GM19025 (cell line): Measurements from ENCODE around the gene GIPC1.
"Not testable (repeated sequence)": the region's sequence is repeated elsewhere in the genome, so short reads cannot be mapped to it uniquely, and the experiment has no call there.

ENCODE experiments used
- ATAC-seq: cut with Tn5 transposase; IDR thresholded peaks from one replicate; pipeline ENCODE4 v1.9.1; 2021; ENCODE audit warnings: mild to moderate bottlenecking, low read depth, moderate library complexity; ENCODE audit not compliant: unreplicated experiment

GIPC1 gene, protein sequence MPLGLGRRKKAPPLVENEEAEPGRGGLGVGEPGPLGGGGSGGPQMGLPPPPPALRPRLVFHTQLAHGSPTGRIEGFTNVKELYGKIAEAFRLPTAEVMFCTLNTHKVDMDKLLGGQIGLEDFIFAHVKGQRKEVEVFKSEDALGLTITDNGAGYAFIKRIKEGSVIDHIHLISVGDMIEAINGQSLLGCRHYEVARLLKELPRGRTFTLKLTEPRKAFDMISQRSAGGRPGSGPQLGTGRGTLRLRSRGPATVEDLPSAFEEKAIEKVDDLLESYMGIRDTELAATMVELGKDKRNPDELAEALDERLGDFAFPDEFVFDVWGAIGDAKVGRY

DNA sequence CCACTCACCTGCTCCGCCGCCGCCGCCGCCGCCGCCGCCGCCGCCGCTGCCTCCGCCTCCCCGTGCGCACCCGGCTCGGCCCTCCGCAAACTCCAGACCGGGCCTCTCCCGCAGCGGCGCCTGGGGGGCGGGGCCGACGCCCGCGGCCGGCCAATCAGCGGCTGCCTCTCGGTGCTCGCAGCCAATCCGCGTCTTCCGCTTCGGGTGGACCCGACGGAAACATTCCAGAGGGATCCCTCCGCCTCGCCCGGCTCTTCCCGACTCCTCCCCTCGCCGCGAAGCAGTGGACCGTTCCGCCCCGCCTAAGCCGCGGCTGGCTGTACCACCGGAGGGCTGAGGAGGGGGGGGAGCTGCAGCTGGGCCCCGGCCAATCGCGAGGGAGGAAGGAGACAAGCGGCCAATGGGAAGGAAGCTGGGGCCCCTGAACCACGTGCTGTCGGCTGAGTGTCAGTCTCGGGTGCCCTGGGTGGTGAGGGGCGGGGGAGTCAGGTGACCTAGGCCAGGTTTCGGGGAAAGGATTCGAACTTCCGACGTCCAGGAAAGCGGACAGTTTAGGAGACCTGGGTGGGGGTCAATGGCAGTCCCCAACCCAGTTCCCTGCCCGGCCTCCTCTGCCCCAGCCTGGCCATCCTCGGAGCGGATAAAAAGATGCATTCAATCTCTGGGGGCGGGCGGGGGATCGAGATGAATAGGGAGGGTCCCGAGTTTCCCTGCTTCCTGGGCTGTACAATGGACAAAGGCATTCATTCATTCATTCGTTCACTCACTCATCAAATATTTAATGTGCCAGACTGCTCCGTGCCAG lies at the start of gene GIPC1:
Gene GIPC1 (minus strand): TSS at position 99 of the 805 bp plus-strand sequence. CDS start 13,151 bp downstream, outside the sequence.
- peak; percentile 89 for ATAC-seq

DNA sequence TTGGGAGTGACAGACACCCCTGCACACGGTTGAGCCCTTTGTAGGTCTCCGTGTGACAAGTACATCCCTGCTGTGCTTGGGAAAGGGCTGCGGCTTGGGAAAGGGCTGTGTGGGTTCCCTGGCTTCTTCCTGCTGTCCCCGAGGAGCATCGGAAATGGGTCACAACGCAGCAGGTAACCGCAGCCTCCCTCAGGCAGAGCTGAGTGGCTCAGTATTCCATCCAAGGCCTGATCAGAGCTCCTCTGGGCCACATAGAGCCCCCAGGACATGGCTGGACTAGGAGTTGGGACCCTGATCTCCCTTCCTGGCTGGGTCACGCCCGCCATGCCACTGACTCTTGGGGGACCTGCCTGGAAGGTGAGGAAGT lies 49.8 kb upstream of the GIPC1 start:
- ATAC-seq = no peak

DNA sequence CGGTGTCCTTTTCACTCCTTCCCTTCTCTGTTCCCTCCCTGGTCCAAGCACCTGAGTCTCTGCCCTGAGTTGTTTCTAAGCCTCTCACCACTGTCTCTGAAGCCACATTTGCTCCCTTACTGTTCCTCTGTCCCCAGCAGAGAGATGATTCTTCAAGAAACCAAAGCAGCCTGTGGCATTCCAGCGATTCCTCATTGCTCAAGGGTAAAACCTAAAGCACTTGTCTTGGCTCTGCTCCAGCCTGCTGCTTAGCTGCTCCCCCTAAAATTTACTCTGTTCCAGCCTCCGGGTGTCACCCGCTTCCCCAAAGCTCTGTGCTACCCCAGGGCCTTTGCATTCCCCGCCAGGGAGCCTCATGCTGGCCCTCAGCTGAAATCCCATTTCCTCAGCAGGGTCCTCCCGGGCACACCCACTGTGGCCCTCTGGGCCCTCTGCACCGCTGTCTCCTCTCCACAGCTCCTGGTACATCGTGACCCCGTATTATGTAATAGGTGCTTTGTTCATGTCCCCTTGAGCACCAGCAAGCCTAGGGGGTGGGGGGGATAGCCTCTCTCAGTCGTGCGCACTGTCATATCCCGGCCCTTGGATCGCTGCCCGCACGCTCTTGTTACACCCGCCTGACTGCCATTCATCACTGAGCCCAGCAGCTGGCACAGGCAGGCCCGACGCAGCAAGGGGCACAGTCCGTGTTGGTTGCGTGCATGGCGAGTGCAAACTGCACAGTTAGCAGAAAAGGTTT lies 49.2 kb upstream of the GIPC1 start:
- no peak for ATAC-seq

DNA sequence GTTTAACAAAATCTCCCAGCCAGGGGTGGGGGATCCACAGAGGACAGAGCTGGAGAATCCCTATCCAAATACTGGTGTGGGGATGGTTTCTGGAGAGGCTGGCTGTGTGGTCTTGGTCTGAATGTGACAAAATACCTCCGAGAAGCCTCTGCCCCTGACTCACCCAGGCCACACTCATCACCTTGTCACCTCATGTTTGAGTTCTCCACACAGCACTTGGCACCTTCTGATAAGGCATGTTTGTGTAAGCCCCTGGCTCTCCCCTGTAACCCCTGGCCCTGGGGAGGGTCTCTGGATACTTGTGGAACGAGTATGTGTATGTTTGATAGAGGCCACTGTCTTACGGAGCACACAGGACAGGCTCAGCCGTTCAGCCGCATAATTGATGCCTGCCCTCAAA lies 48.1 kb upstream of the GIPC1 start:
- no peak for ATAC-seq

DNA sequence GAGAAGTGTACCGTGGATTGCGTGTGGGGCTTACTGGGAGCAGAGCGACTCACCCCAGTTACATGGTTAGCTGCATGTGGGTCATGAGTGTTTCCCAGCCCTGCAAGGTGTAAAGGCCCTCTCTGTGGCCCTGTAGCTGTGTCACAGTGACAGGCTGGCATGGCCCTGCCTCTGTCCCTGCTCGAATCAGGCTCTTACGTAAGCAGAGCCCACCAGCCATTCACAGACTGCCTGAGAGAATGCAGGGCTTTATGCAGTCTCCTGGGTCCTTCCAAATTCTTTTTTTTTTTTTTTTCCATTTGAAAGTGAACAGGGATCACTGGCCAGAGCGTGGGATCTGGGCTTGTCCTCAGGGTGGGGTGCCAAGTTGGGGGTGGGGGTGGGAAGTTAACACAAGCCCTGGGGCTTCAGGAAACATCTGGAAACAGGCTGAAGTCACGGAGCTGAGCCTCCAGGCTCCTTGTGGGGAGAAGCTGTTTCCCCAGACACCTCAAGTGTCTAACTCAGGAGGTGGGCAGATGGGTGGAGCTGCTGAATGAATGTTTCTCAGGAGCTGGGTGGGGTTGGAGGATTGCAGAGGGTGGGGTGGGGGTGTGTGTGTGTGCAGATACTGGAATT lies 46.9 kb upstream of the GIPC1 start:
- no peak for ATAC-seq

DNA sequence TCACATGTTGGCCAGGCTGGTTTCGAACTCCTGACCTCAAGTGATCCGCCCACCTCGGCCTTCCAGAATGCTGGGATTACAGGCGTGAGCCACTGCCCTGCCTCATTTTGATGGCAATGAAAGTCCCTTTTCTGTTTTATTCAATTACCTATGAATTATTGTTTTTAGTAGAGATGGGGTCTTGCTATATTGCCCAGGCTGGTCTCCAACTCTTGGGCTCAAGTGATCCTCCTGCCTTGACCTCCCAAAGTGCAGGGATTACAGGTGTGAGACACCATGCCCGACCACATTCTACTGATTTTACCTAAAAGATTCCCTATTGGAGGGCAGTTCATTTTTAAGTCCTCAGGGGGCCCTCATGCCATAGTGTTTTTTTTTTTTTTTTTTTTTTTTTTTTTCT lies 46.1 kb upstream of the GIPC1 start:
- not testable (repeated sequence) for ATAC-seq

DNA sequence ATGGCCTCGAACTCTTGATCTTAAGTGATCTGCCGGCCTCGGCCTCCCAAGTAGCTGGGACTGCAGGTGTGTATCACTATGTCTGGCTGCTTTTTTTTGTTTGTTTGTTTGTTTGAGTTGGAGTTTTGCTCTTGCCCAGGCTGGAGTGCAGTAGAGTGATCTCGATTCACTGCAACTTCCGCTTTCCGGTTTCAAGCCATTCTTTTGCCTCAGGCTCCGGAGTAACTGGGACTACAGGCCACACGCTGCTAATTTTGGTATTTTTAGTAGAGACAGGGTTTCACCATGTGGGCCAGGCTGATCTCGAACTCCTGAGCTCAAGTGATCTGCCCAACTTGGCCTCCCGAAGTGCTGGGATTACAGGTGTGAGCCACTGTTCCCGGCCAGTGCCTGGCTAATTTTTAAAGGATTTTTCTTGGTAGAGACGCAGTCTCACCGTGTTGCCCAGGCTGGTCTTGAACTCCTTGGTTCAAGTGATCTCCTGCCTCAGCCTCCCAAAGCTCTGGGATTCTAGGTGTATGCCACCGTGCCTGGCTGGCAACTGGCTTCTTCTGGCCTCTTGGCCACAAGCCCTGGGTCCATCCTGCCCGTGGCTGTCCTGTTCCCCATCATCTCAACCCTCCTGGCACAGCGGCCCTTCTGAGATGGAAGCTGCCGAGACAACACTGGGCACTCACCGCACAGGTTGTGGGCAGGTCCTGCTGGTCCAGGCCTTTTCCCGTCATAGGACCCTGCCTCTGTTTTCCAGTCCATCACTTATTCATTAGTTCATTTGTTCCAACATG lies 45.0 kb upstream of the GIPC1 start:
- ATAC-seq = no peak

DNA sequence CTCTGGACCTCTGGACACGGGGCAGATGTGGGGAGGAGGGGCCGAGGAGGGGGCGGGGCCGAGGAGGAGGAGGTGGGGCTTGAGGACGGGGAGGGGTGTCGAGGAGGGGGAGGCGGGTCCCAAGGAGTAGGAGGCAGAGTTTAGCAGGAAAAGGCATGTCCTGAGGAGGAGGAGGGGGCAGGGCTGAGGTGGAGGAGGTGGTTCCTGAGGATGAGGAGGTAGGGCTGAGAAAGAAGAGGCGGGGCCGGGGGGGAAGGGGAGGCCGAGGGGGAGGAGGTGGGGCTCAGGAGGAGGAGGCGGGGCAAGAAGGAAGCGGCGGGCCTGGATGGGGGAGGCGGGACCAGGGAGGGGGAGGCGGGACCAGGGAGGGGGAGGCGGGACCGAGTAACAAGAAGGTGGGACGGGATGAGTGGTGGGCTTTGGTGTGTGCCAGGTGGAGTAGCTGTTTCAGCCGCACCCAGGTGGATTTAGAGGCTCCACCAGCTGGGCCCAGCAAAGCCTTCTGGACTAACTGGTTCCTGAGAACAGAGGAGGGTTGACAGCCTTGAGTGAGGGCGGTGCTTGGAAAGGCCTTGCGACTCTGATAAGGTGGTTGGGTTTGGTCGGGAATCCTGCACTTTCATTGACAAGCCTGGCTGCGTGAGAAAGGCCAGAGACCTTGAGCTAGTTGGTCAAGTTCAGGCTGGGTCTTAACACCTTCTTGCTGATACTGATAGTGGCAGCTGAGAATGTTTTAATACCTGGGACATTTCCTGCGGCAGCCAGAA lies 41.2 kb upstream of the GIPC1 start:
- no peak for ATAC-seq

DNA sequence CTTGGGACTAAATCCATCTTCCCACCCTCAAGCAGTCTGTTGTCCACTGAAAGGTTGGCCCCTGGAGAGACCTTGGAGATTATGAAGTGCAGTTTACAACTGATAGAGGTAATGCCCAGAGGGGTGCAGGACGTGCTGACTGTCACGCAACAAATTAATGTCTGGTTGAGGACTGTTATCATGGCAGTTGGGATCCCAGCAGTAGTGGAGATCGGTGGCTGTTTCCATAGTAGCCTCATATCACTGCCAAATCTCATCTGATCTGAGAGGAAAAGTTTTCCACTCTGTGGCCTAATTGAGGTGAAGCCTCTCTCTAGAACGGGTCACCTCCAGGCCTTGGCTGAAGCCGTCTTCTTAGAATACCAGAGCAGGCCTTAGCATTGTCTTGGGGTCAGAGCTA lies 37.5 kb upstream of the GIPC1 start:
- ATAC-seq = no peak

DNA sequence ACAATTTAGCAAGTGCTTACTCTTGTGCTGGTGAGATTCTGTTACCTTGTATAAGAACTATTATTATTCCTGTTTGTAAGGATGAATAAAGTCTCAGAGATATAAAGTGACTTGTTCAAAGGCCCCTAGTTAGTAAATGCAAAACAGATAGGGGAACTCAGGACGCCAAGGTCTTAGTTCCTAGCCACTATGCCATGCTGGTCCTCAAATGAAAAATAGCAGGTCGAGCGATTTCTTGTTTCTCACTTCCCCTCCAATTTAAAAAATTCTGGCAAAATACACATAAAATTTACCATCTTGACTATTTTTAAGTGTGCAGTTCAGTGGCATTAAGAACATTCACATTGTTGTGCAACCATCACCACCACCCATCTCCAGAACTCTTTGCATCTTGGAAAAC lies 34.6 kb upstream of the GIPC1 start:
- ATAC-seq = no peak

DNA sequence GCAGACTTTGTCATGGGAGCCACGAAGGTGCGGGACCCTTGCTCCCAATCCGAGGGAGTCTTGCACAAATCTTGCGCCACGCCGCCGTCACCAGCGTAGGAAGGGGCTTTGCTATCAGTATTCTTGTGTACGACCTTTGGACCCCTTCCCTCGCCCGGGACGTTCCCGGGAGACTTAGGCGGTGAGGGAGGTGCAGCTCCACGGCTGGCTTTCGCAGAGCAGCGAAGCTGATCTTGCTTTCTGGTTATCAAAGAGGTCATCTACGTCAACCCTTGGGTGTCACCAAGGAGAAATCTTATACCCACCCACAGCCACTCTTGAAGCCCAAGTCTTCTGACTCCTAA lies 34.0 kb upstream of the GIPC1 start:
- no peak for ATAC-seq

DNA sequence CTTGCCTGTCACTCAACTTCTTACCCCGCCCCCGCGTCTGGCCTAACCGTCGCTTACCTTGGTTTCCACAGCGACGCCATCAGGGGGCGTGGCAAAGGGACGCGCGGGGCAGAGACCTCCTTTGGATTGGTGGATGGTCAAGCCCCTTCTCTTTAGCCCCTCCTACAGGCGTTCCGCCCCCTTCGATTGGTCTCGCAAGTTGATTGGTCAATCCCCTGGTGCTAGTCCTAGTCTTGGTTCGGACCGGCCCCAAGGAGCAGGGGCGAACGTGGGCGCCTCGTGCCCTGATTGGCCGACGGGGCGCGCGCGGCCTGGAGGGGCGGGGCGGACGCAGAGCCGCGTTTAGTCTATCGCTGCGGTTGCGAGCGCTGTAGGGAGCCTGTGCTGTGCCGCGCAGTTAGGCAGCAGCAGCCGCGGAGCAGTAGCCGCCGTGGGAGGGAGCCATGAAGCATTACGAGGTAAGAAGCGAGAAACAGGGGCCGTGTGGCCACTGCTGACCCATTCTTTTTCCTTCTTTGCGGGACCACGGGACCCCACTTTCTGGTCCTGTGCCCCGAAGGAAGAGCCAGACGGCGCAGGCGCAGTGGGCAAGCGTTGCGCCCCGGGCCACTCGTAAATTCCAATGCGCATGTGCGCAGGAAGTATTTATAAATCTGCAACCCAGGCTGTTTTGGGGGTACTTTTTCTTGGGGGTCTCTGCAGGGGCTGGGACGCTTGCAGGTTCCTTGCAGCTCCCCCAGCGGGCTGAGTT lies 33.5 kb upstream of the GIPC1 start, which contains the start of gene TECR:
Gene TECR (plus strand): TSS at position 341 of the 751 bp plus-strand sequence. CDS start 103 bp downstream, at position 444.
- peak; percentile 97 for ATAC-seq

DNA sequence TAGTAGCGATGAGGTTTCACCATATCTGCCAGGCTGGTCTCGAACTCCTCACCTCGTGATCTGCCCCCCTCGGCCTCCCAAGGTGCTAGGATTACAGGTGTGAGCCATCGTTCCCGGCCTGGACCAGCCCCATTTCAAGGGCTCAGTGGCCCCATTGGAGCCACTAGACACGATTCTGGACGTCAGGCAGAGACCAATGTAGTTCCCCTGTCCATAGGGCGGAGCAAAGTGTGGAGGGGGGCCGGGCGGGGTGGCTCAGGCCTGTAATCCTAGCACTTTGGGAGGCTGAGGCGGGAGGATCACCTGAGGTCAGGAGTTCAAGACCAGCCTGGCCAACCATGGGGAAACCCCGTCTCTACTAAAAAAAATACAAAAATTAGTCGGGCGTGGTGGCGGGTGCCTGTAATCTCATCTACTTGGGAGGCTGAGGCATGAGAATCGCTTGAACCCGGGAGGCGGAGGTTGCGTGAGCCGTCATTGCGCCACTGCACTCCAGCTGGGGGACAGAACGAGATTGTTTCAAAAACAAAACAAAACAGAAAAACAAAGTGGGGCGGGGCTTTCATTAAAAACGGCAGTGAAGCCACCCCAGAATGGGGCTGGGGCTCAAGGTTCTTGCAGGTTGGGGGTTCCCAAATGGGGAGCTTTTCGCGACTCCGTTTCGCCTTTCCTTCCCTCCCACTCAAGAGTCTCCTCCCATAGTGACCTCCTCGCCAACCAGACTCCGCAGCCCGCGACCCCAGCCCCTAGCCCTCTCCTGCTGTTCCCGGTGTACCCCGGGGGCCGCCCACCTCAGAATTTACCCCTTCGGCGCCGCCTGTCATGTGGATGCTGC lies 32.7 kb upstream of the GIPC1 start:
- no peak for ATAC-seq

DNA sequence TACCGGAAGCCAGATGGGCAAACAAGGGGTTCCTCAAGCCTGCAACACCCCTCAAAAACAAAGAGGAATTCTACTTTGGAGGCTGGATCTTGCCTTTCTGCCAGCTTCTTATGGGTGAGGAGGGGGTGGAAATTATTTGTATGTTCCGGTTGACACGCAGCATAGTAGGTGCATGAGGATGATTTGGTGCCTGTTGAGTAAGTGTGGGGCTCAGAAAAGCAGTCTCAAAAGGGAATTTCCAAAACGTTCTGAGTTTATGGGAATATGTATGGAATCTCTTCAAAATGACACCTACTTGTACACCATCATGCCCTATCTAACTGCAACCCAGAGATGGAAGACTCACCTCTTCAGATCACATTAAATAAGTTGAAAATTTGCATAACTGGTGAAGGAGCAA lies 30.5 kb upstream of the GIPC1 start:
- no peak for ATAC-seq

DNA sequence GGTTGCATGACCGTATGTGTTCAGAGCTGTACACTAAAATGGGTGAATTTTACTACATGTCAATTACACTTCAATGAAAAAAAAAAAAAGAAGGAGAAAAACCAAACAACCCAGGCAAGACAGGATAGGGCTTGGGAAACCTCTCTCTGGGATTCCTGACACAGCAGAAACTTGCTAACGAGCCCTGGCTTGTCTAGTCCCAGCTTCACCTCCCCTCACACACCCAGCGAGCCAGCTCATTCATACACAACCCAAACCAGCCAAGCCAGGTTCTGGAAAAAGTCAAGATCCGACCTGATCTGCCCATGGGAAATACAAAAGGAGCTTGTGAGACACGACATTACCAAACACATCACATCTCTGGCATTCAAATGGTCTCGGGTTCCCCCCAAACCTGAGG lies 29.8 kb upstream of the GIPC1 start:
- no peak for ATAC-seq

DNA sequence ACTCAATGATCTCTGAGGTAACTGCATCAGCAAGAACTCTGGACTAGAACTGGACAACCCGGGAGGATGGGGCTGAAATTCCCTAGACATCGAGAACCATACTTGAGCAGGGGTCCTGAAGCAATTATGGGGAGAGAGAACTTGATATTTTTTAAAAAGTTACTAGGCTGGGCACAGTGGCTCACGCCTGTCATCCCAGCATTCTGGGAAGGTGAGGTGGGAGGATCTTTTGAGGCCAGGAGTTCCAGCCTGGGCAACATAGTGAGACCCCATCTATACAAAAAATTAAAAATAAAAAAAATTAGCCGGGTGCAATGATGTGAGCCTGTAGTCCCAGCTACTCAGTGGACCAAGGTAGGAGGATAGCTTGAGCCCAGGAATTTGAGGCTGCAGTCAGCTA lies 24.6 kb upstream of the GIPC1 start:
- ATAC-seq = no peak

DNA sequence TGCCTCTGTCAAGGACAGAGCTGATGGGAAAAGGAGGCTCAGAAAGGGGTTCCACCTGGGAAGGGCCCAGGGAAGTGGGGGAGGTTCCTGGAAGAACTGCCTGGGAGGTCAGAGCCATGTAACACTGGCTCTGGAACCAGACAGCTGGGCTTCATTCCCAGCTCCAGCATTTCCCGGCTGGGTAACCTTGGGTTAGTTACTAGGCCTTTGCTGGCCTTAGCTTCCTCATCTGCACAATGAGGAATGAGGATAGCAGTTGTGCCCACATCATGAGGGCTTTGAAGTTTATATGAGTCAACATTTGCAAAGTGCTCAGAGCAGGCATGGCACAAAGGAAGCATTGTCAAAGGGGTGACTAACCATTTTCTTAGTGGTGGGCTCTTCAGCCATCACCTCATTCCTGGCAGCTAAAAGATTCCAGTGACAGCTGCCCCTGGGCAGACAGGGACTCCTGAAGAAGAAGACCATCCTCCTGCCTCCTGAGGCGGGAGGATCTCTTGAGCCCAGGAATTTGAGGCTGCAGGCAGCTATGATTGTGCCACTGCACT lies 24.0 kb upstream of the GIPC1 start:
- no peak for ATAC-seq
